Thyroid gland (tissue), 4 donors: ENCODE measurements around the gene PPM1F.

Experiments
- CTCF ChIP-seq, 6 experiments: fragments of 200-600 bp in 3 of 6; fragments of 450-650 bp in 3 of 6; sonication (generic) in 3 of 6; IDR thresholded peaks; one replicate each; pipeline ENCODE4 v1.5.1; 2016 to 2019; ENCODE audit warnings: antibody characterized with exemption in 6 of 6, mild to moderate bottlenecking in 2 of 6, inconsistent platforms in 1 of 6, moderate library complexity in 1 of 6
- POLR2A ChIP-seq, 2 donors: fragments of 450-650 bp; IDR thresholded peaks; one replicate each; pipeline ENCODE4 v1.6.1; 2017; ENCODE audit warnings: antibody characterized with exemption in 2 of 2, mild to moderate bottlenecking in 2 of 2, moderate library complexity in 1 of 2

- TF ChIP-seq CTCF (IDR thresholded peaks at IDR 0.05) (no peak), POLR2A (IDR thresholded peaks at IDR 0.05) (no peak)
These were observed 20.2 kb upstream of the PPM1F start for GRCh38 chr22:21972806-21973205.
